Measurements from ENCODE around the gene DGCR8.

Gene DGCR8

DNA sequence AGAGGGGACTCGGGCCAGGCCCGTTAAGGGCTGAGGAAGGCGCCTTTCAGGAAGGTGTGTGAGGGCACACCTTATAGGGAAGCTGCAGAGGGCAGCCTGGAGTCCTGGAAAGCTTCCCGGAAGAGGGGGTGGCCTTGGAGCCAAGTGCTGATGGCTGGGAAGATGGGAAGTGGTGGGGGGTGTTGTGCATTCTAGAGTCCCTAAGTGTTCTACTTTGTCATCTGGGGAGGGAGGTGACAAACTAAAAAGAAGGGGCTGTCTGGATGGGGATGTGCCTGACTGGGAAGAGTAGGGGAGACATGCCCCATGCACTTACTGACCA is 58.3 kb downstream of the DGCR8 start:
- no peak for DNase-seq (ENCODE audit: low spot score)

GRCh38 chr22:20138868-20139267 is 58.8 kb downstream of the DGCR8 start:
- no peak for DNase-seq (ENCODE audit: low spot score)

GRCh38 chr22:20139391-20140106 is 59.5 kb downstream of the DGCR8 start:
- no peak for DNase-seq (ENCODE audit: low spot score)

- no peak for DNase-seq (ENCODE audit: low spot score)
Observed at GRCh38 chr22:20140107-20140445, 60.0 kb downstream of the DGCR8 start.

DNA sequence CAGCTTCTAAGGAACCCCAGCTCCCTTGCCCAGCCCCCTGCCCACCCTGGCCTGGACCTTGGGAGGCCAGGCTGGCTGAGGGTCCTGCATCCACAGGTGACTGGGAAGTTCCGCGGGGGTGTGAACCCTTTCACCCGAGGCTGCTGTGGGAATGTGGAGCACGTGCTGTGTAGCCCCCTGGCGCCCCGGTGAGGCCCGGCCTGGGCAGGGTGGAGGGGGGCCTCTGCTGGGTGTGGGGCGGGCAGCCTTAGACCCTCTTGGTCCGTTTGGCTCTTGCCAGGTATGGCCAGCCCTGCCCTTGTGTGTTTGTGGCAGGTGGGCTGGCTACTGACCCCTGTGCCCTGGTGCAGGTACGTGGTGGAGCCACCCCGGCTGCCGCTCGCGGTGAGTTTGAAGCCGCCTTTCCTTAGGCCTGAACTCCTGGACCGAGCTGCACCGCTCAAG is 60.5 kb downstream of the DGCR8 start:
- DNase-seq (ENCODE audit: low spot score) = no peak

GRCh38 chr22:20141186-20142077 is 61.4 kb downstream of the DGCR8 start:
- DNase-seq (ENCODE audit: low spot score) = no peak

- DNase-seq (ENCODE audit: low spot score) = no peak
Observed at GRCh38 chr22:20142711-20143621, 62.9 kb downstream of the DGCR8 start.

GRCh38 chr22:20143883-20144665 is 64.0 kb downstream of the DGCR8 start:
- DNase-seq (ENCODE audit: low spot score) = no peak

DNA sequence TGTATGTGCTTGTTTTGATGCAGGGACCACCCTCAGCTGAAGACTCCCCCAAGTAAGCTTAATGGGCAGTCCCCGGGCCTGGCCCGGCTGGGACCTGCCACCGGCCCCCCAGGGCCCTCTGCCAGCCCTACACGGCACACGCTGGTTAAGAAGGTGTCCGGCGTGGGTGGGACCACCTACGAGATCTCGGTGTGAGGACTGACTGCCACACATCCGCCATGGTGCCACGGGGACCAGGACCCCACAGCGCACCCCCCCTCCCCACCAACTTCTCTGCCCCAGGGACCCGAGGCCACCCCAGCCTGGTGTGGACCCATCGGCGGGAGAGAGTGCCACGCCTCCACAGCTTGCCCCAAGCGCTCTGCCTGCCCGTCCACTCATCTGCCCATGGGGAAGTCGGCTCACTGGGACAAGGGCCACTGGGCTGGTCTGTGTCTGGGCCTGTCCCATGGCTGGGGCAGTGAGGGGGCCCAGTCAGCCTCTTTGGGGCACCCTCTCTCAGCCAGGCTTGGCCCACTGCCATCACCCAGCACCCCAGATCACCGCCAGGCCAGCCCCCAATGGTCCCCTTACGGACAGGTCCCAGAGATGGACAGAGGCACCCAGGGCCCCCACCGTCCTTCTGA is 65.3 kb downstream of the DGCR8 start:
- DNase-seq (ENCODE audit: low spot score) = no peak

GRCh38 chr22:20145832-20146223 is 65.8 kb downstream of the DGCR8 start:
- DNase-seq (ENCODE audit: low spot score) = no peak

GRCh38 chr22:20146777-20147176 is 66.7 kb downstream of the DGCR8 start:
- no peak for DNase-seq (ENCODE audit: low spot score)

DNA sequence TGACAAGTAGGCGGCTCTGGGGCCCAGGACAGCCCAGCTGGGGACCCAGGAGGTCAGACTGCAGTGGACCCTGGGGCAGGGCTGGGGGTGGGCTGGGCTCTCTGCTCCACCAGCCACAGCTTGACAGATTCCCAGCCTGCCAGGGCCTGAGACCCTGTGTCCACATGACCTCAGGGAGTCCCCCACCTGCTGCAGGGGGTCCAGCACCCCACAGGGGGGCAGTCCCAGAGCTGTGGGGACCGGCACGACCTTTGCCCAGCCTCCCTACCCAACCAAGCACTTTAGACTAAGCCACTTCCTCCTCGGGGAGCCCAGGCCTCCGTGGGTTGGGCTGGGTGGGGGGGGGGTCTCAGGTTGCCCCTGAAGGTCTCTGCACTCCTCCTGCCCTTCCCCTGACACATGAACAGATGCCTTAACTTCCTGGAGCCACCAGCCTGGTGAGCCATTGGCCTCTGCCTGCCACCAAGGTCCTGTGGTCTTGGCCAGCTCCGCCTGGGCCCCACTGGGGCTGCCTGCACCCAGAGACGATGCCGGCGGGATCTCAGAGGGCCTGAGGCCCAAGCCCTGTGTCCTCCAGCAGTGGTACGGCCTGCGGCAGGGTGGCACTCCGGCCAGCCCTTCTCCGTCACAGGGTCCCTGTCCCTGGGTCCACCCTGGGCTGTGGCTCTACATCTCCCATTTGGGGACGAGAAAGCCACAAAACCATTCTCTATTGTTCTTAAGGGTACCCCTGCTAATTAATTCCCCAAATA is 67.4 kb downstream of the DGCR8 start:
- DNase-seq (ENCODE audit: low spot score) = no peak

- DNase-seq (ENCODE audit: low spot score) = no peak
Observed at GRCh38 chr22:20148414-20148813, 68.4 kb downstream of the DGCR8 start.

DNA sequence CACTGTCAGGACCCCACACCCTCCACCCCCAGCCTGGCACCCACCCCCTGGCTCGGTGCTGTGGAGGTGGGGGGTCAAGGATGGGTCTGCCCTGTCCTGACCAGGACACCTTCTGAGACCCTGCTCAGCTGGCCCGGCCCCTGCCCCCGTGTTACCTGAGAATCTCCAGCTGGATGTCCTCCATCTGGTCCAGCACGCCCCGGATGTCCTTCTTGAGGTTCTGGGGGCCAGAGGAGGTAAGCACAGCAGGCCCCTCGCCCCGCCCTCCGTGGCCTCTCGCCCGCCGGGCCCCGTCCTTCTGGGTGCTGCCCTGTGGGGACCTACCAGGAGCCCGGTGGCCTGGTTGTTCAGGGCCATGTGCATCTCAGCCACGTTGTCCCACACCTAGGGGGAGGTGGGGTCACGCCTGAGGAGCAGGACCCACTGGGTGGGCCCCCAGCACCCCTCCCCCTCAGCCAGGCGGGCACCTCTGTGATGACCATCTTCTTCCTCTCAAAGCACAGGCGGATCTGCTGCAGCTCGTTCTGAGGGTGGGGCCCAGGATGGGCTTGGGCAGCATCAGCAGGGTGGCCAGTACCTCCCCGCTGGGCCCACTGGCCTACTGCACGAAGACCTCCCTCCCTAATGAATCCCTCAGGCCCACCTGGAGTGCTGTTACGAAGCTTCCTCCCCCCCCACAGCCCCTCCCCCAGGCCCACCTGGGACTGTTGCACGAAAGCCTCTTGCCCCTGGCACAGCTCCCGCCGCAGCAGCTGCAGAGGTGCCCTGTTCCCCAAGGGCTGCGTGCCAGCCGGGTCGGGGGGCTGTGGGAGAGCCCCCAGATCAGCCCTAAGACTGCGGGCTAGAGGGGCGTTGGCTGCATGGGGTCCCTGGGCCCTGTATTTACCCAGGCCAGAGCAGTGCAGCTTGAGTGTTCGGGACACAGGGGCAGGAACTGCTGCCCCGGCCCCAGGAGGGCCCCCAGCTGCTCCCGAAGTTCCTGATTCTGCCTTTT is 69.5 kb downstream of the DGCR8 start:
- no peak for DNase-seq (ENCODE audit: low spot score)

DNA sequence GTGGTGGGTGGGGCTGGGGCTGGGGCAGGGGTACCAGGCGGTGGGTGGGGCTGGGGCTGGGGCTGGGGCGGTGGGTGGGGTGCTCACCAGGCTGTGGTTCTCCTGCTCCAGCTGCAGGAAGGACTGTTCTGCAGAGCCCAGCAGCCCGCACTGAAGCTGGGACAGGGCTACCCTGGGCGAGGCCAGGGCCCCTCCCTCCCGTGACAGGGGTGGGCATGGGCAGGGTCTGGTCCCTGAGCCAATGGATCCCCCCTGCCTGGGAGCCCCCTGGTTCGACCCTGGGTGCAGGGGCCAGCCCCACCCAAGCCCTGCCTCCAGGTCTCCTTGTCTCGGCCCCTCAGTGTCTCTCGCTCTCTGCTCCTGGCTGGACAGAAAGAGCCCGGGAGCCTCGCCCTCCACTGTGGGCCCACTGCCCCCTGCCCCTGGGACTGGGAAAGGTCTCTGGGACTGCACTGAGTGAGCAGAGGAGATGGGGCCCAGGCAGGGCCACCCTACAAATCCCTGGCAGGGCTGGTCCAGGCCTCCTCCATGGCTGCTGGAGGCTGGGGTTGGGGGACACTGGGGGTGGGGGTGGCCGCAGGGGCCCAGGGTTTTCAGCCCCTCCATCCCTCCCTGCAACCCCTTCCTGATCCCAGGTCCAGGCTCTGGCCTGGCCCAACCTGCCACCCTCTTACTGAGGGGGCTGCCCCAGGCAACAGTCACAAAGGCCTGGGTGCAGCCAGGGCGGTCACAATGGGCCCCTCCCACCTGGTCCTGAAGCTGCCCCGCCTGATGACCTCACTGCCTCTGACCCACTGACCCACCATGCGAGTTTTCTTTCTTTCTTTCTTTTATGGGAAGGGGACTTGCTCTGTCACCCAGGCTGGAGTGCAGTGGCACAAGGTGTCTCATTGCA is 70.6 kb downstream of the DGCR8 start, which contains the start of gene CCDC188:
CCDC188 (minus strand) TSS at position 675 of the 895 bp plus-strand sequence; CDS start at position 606, 69 bp downstream.
- no peak for DNase-seq (ENCODE audit: low spot score)

- no peak for DNase-seq (ENCODE audit: low spot score)
Observed at GRCh38 chr22:20151276-20151588, 71.2 kb downstream of the DGCR8 start.

DNA sequence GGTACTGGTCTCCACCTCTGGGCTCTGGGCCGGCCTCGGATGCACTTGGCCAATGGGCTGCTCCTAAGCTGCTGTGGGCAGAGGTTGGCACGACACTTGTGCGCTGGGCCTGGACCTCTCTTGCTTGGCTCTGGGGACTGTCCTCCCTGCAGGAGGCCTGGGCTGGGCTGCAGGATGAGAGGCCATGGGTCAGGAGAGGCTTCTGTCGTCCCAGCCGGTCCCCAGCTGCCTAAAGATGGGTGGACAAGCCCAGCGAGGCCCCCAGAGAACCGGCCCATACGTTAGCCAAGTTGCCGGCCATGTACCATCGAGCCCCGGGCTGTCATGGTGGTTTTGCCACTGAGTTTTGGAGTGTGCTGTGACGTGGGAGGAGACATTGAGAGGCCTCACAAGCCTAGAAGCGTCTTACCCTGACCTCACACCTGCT is 72.4 kb downstream of the DGCR8 start:
- DNase-seq (ENCODE audit: low spot score) = no peak

DNA sequence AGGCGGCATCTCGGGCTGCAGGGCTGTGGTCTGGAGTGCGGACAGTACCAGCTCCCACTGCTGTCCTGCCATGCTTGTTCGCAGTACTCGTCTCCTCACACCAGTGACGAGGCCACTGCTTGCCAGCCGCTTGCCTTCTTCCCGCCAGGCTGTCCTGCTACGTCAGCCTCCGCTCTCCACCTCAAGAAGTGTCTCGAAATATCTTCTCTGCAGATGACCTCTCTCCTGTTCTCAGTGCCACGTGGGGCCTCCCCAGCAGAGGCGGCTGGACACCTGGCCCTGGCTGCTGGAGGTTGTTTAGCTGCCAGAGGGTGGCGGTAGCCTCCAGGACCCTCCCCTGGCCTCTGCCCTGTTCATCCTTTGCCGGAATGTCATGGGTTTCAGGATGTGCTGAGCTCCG is 73.9 kb downstream of the DGCR8 start:
- no peak for DNase-seq (ENCODE audit: low spot score)

All from hematopoietic multipotent progenitor cell treated with erythropoietin and hydrocortisone succinate and interleukin-3 and kit ligand, for 15 days (in vitro differentiated cells).